IMR-90 (cell line): ENCODE measurements around the gene GLT1D1. TPM values are rescaled to one million over a fixed set of nuclear protein-coding genes. Genes with fewer than 3 reads are reported as not detected.
"Not testable (repeated sequence)": the region's sequence is repeated elsewhere in the genome, so short reads cannot be mapped to it uniquely, and the experiment has no call there.

Source experiments
- ATAC-seq: fragments of 200-7000 bp; cut with Tn5 transposase; 2 replicates; pipeline ENCODE4 v1.9.1; 2020; ENCODE audit warnings: low read depth, mild to moderate bottlenecking, moderate library complexity
- BruUV-seq: library from RNA; stranded (reverse); fragments of 400-500 nt; replicated peaks from 2 replicates; lab custom pipeline; 2021; lab: Mats Ljungman, UMichigan
- CTCF ChIA-PET: fragments of 300-600 bp; formaldehyde crosslinking; extraction: SDS; loops from one replicate; lab custom pipeline; 2021; ENCODE audit warnings: antibody characterized with exemption; lab: Yijun Ruan, JAX
- POLR2A ChIA-PET: fragments of 300-600 bp; sonication (Branson Sonifier 250); formaldehyde crosslinking; loops from one replicate; lab custom pipeline; 2022; ENCODE audit warnings: antibody characterized with exemption; ENCODE audit not compliant: unreplicated experiment; lab: Charles Lee
- DNase-seq: peaks from one replicate; pipeline ENCODE4 v3.0.0; 2013
- H2AFZ ChIP-seq: replicated peaks from 2 replicates; pipeline ENCODE3; 2013; ENCODE audit warnings: low read length, mild to moderate bottlenecking; ENCODE audit not compliant: poor library complexity
- H2AK5ac ChIP-seq: 2 replicates; pipeline ENCODE4 v1.6.1; 2013; ENCODE audit warnings: low read depth, low read length, inconsistent platforms
- H2AK9ac ChIP-seq: replicated peaks from 2 replicates; pipeline ENCODE3; 2013; ENCODE audit warnings: mild to moderate bottlenecking, low read depth, low read length, moderate library complexity; ENCODE audit not compliant: poor library complexity
- H2BK120ac ChIP-seq: 2 replicates; pipeline ENCODE4 v1.6.1; 2013; ENCODE audit warnings: low read depth, low read length, inconsistent platforms
- H2BK15ac ChIP-seq: 3 replicates; pipeline ENCODE4 v1.6.1; 2013; ENCODE audit warnings: low read depth, low read length, inconsistent platforms
- H2BK20ac ChIP-seq: 2 replicates; pipeline ENCODE4 v1.6.1; 2013; ENCODE audit warnings: low read depth, mild to moderate bottlenecking, inconsistent platforms, low read length, moderate library complexity
- H2BK5ac ChIP-seq: 2 replicates; pipeline ENCODE4 v1.6.1; 2013; ENCODE audit warnings: mild to moderate bottlenecking, low read depth, low read length, inconsistent platforms; ENCODE audit not compliant: poor library complexity, severe bottlenecking
- H3K14ac ChIP-seq: replicated peaks from 2 replicates; pipeline ENCODE4 v1.6.1; 2013; ENCODE audit warnings: low read depth, low read length, inconsistent platforms
- H3K18ac ChIP-seq: 2 replicates; pipeline ENCODE4 v1.6.1; 2013; ENCODE audit warnings: low read depth, low read length, control low read depth
- H3K23ac ChIP-seq: 2 replicates; pipeline ENCODE4 v1.6.1; 2013; ENCODE audit warnings: low read depth, low read length, inconsistent platforms
- H3K27ac ChIP-seq: 2 replicates; pipeline ENCODE4 v1.5.1; 2013; ENCODE audit warnings: mild to moderate bottlenecking, control low read depth, low read length; ENCODE audit not compliant: insufficient read depth
- H3K27me3 ChIP-seq: 2 replicates; pipeline ENCODE4 v1.6.1; 2013; ENCODE audit warnings: low read length; ENCODE audit not compliant: control insufficient read depth, insufficient read depth
- H3K36me3 ChIP-seq: 2 replicates; pipeline ENCODE4 v1.6.1; 2013; ENCODE audit warnings: low read length, mixed read lengths; ENCODE audit not compliant: control insufficient read depth, insufficient read depth
- H3K4ac ChIP-seq: 2 replicates; pipeline ENCODE4 v1.6.1; 2013; ENCODE audit warnings: low read depth, low read length, inconsistent platforms
- H3K4me1 ChIP-seq: 2 replicates; pipeline ENCODE4 v1.6.1; 2013; ENCODE audit warnings: low read length, mixed read lengths; ENCODE audit not compliant: control insufficient read depth, insufficient read depth
- H3K4me2 ChIP-seq: 2 replicates; pipeline ENCODE4 v1.6.1; 2013; ENCODE audit warnings: low read depth, mild to moderate bottlenecking, control low read depth, low read length, moderate library complexity
- H3K4me3 ChIP-seq: 2 replicates; pipeline ENCODE4 v1.5.1; 2013; ENCODE audit warnings: low read depth, mild to moderate bottlenecking, control low read depth, low read length, moderate library complexity; ENCODE audit not compliant: insufficient read depth
- H3K56ac ChIP-seq: 2 replicates; pipeline ENCODE4 v1.6.1; 2013; ENCODE audit warnings: low read length, inconsistent platforms; ENCODE audit not compliant: insufficient read depth; ENCODE audit errors: extremely low read depth
- H3K79me1 ChIP-seq, 2 experiments: 2 replicates each; pipeline ENCODE4 v1.6.1; 2013; ENCODE audit warnings: low read length in 2 of 2, inconsistent platforms in 1 of 2, low read depth in 1 of 2
- H3K9ac ChIP-seq: 2 replicates; pipeline ENCODE4 v1.6.1; 2013; ENCODE audit warnings: low read depth, low read length, control low read depth
- H3K9me1 ChIP-seq: 2 replicates; pipeline ENCODE4 v1.6.1; 2013; ENCODE audit warnings: low read length, inconsistent platforms; ENCODE audit not compliant: insufficient read depth
- H3K9me3 ChIP-seq: 2 replicates; pipeline ENCODE4 v1.6.1; 2013; ENCODE audit warnings: low read length; ENCODE audit not compliant: control insufficient read depth, insufficient read depth
- H4K20me1 ChIP-seq: 2 replicates; pipeline ENCODE4 v1.6.1; 2013; ENCODE audit warnings: low read length, inconsistent platforms; ENCODE audit not compliant: insufficient read depth
- H4K5ac ChIP-seq: 2 replicates; pipeline ENCODE4 v1.6.1; 2013; ENCODE audit warnings: mild to moderate bottlenecking, low read depth, low read length, control low read depth
- H4K8ac ChIP-seq, 2 experiments: 2 replicates each; pipeline ENCODE4 v1.6.1; 2013; ENCODE audit warnings: low read depth in 2 of 2, low read length in 2 of 2, control low read depth in 1 of 2, inconsistent platforms in 1 of 2
- H4K91ac ChIP-seq: 2 replicates; pipeline ENCODE4 v1.6.1; 2013; ENCODE audit warnings: low read depth, low read length, inconsistent platforms; ENCODE audit not compliant: insufficient read depth
- WGBS, 2 experiments: methylation state at CpG; one replicate each; pipeline versions ENCODE4 v1.1.5 to v1.1.7; 2013; ENCODE audit warnings: missing lambda C conversion rate in 2 of 2; ENCODE audit not compliant: insufficient read length in 1 of 2; ENCODE audit errors: extremely low coverage in 2 of 2; 5-methylcytosine and 5-hydroxymethylcytosine counted together
- dilution Hi-C: fragments of 300-500 bp; cut with HindIII; formaldehyde crosslinking; loops from one replicate; pipeline ENCODE4 v1.14.3; 2018; ENCODE audit warnings: low sequenced_read_pairs; ENCODE audit not compliant: unreplicated experiment
- in situ Hi-C: fragments of 300-500 bp; cut with MboI; formaldehyde crosslinking; loops from 3 replicates; pipeline ENCODE4 v1.14.3; 2019; ENCODE audit warnings: low sequenced_read_pairs, inconsistent platforms, mixed read lengths
- intact Hi-C: fragments of 100-400 bp; cut with micrococcal nuclease; formaldehyde crosslinking; loops from 2 replicates; pipeline ENCODE4 v1.10.0; 2022
- polyA plus RNA-seq, 3 experiments: library from polyadenylated mRNA; depleted of rRNA; stranded (reverse); fragments of >200 nt; gene quantifications; 2 replicates each; pipeline ENCODE4 v1.2.3, GENCODE V29; 2012; ENCODE audit warnings: low replicate concordance in 1 of 3
- total RNA-seq: library from RNA; depleted of rRNA; stranded (reverse); fragments of >200 nt; gene quantifications from 2 replicates; pipeline ENCODE4 v1.2.3, GENCODE V29; 2012

GLT1D1 gene
- total and polyA plus RNA-seq, 2 of the 4 experiments (the other 2 are of a cell fraction) = not detected

DNA sequence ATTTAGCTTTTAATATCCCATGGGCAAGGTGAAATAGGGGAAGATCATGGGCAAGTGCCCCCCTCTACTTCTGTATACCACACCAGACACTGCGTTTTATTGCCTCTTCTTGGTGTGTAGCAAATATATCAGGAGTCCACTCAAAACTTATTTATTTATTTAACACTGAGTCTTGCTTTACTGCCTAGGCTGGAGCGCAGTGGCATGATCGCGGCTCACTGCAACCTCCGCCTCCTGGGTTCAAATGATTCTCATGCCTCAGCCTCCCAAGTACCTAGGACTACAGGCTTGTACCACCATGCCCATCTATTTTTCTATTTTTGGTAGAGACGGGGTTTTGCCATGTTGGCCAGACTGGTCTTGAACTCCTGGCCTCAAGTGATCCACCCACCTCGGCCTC, 1.8 kb upstream of the GLT1D1 start:
- H3K56ac ChIP-seq, H3K9me3 ChIP-seq, intact Hi-C loops, H4K5ac ChIP-seq, H3K18ac ChIP-seq, H3K9me1 ChIP-seq, dilution Hi-C loops, H4K20me1 ChIP-seq, H3K4me1 ChIP-seq, H2AK9ac ChIP-seq, H3K27me3 ChIP-seq, POLR2A ChIA-PET, H3K36me3 ChIP-seq, H3K27ac ChIP-seq, H2BK20ac ChIP-seq, ATAC-seq, H2BK120ac ChIP-seq, in situ Hi-C loops, H3K9ac ChIP-seq, H2BK5ac ChIP-seq, H4K8ac ChIP-seq, H3K4me3 ChIP-seq, CTCF ChIA-PET, H2AK5ac ChIP-seq, DNase-seq, H3K14ac ChIP-seq, BruUV-seq, H3K23ac ChIP-seq, H2BK15ac ChIP-seq, H3K4me2 ChIP-seq, H3K79me1 ChIP-seq, H4K91ac ChIP-seq, H2AFZ ChIP-seq, H3K4ac ChIP-seq: not testable (repeated sequence)
- WGBS, 2 experiments = no CpG with 5 or more reads among the region's 7 CpGs
